OCI-LY3 (cell line): ENCODE data around the gene KIF1B.

Source experiments
- EZH2phosphoT487 ChIP-seq: fragments of 200-600 bp; shearing (Covaris generic); IDR thresholded peaks from 2 replicates; pipeline ENCODE4 v1.6.1; 2018; ENCODE audit warnings: antibody characterized with exemption, mixed run types, low read depth
- TF ChIP-seq, protein P1 (sequence below): fragments of 200-600, 300-600 bp; sonication (generic); IDR thresholded peaks from 2 replicates; pipeline ENCODE4 v1.5.1; 2014; ENCODE audit warnings: antibody characterized with exemption, low read length, low read depth

DNA sequence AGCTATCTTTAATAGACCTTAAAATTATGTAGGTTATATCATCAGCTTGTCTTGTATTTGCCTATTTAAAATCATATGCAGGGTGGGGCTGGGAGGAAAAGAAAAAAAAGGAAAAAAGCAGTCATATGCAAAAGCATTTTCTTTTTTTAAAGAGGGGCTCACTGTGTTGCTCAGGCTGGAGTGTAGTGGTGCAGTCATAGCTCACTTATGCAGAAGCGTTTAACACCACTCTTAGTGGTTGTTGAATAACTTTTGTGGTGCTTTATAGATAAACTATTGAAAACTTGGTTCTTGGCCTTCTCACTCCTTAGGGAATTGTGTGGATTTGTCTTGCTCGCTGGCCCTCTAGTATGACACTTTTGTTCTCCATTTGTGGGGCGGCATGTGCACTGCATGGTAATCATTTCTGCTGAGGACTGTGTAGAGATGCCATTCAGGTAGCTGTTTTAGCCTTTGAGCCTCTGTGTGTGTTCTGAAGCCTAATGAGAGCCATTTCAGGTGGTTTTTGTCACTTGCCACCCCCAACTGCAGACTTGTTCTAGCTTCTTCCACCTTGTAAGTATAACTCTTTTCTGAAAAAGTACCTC lies 77.8 kb downstream of the KIF1B start:
- TF ChIP-seq, protein P1, sequence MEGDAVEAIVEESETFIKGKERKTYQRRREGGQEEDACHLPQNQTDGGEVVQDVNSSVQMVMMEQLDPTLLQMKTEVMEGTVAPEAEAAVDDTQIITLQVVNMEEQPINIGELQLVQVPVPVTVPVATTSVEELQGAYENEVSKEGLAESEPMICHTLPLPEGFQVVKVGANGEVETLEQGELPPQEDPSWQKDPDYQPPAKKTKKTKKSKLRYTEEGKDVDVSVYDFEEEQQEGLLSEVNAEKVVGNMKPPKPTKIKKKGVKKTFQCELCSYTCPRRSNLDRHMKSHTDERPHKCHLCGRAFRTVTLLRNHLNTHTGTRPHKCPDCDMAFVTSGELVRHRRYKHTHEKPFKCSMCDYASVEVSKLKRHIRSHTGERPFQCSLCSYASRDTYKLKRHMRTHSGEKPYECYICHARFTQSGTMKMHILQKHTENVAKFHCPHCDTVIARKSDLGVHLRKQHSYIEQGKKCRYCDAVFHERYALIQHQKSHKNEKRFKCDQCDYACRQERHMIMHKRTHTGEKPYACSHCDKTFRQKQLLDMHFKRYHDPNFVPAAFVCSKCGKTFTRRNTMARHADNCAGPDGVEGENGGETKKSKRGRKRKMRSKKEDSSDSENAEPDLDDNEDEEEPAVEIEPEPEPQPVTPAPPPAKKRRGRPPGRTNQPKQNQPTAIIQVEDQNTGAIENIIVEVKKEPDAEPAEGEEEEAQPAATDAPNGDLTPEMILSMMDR, result no peak
- TF ChIP-seq EZH2phosphoT487, result no peak
